ENCODE measurements around the gene CKAP2L.
"Not testable (repeated sequence)": the region's sequence is repeated elsewhere in the genome, so short reads cannot be mapped to it uniquely, and the experiment has no call there.

Gene CKAP2L

DNA sequence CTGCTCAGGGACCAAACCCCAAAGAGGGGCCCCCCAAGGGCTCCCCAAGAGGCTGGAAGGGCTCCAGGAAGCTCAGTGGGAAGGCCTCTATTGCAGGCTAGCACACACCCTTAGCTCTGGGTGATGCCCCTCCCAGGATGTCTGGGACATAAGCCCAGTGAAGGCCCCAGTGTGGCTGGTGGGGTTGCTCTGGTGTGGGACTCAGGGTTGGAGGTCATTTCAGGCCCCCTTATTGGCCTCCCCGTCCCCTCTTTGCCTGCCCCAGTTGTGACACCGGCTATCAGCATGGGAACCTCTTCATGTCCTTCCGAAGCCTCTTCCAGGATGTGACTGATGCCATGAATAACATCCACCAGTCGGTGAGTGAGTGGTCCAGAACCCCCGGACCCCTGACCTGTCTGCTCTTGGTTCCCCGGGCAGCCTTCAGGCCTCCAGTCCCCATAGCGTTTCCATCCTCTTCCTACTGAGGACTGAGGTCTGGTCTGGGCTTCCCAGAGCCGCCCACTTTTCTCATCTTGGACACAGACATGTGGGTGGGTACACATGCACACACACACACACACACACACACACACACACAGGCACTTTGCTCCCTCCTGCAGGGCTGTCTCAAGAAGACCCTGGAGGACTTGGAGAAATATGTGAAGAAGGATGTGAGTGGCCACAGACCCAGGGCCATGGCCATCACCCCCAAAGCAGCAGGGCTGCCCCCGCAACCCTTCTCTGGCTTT lies 41.4 kb downstream of the CKAP2L start:
- no peak overlapping the region for H3K4me3 ChIP-seq (ENCODE audit: low read depth, low read length)
- TF ChIP-seq, protein P1, sequence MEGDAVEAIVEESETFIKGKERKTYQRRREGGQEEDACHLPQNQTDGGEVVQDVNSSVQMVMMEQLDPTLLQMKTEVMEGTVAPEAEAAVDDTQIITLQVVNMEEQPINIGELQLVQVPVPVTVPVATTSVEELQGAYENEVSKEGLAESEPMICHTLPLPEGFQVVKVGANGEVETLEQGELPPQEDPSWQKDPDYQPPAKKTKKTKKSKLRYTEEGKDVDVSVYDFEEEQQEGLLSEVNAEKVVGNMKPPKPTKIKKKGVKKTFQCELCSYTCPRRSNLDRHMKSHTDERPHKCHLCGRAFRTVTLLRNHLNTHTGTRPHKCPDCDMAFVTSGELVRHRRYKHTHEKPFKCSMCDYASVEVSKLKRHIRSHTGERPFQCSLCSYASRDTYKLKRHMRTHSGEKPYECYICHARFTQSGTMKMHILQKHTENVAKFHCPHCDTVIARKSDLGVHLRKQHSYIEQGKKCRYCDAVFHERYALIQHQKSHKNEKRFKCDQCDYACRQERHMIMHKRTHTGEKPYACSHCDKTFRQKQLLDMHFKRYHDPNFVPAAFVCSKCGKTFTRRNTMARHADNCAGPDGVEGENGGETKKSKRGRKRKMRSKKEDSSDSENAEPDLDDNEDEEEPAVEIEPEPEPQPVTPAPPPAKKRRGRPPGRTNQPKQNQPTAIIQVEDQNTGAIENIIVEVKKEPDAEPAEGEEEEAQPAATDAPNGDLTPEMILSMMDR (IDR thresholded peaks at IDR 0.05; ENCODE audit: borderline replicate concordance, insufficient read depth, low read depth, low read length): no peak

DNA sequence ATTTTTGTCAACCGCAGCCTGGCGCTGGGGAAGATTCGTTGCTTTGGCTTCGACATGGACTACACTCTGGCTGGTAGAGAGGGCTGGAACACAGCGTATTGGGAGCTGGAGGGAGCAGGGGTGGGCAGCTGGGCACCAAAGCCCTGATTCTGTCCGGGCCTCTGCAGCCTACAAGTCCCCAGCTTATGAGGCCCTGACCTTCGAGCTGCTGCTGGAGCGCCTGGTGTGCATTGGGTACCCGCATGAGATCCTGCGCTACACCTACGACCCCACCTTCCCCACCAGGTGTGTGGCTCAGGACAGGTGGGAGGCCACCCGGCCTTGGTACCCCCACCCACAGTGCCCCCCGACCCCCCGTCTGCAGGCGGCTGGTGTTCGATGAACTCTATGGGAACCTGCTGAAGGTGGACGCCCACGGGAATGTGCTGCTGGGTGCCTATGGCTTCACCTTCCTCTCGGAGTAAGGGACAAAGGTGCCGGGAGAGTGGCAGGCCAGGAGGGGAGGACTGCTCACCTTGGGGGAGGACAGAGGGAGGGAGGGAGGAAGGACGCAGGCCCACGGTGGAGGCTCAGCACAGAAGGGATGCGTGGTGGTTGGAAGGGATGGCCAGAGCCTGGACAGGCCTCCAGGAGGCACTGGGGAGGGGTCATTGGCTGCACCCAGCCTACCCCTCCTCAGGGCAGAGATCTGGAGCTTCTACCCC lies 42.4 kb downstream of the CKAP2L start:
- H3K4me3 ChIP-seq (ENCODE audit: low read depth, low read length): no peak overlapping the region
- TF ChIP-seq, protein P1 (IDR thresholded peaks at IDR 0.05; ENCODE audit: borderline replicate concordance, insufficient read depth, low read depth, low read length): no peak

DNA sequence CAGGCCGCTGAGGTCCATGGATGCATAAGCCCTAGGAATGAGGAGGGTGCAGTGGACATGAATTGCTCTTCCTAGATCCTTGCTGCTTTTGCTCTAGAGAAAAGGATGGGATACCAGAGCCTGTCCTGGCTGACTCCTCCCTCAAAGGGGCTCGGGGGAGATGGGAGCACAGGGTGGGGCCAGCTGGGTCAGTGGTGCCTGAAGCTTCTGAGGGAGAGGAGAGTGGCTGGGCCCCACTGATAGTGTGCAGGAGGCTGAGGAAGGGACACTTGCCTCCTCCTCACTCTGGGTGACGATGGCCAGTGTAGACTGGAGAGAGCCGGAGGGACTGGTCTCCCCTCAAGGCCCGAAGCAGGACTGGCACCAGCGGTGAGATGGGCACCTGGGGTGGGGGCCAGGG lies 43.6 kb downstream of the CKAP2L start, which contains the start of gene NT5DC4:
Gene NT5DC4 (plus strand): TSS at position 236 of the 400 bp plus-strand sequence. CDS start 60 bp downstream, at position 296.
- H3K4me3 ChIP-seq (ENCODE audit: low read depth, low read length): no peak within 1 kb of the TSS
- TF ChIP-seq, protein P1 (IDR thresholded peaks at IDR 0.05; ENCODE audit: borderline replicate concordance, insufficient read depth, low read depth, low read length): no peak

DNA sequence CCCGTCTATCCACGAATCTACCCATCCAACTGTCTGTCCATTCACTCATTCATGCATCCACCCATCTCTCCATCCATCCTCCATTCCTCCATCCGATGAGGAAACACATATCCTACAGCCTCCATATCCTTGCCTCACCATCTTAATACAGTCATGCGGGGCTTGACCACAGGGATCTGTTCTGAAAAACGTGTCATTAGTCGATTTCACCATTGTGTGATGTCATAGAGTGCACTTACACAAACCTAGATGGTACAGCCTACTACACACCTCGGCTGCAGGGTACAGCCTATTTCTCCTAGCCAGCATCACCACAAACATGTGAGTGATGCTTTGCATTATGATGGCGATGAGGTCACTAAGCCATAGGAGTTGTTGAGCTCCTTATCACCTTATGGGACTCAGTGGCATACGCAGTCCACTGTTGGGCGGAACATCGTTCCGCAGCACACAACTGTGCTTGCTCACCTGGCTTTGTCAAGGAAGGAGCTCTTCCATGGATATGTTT lies 45.5 kb downstream of the CKAP2L start:
- TF ChIP-seq, protein P1 (IDR thresholded peaks at IDR 0.05; ENCODE audit: borderline replicate concordance, insufficient read depth, low read depth, low read length): no peak
- H3K4me3 ChIP-seq (ENCODE audit: low read depth, low read length): no peak overlapping the region

DNA sequence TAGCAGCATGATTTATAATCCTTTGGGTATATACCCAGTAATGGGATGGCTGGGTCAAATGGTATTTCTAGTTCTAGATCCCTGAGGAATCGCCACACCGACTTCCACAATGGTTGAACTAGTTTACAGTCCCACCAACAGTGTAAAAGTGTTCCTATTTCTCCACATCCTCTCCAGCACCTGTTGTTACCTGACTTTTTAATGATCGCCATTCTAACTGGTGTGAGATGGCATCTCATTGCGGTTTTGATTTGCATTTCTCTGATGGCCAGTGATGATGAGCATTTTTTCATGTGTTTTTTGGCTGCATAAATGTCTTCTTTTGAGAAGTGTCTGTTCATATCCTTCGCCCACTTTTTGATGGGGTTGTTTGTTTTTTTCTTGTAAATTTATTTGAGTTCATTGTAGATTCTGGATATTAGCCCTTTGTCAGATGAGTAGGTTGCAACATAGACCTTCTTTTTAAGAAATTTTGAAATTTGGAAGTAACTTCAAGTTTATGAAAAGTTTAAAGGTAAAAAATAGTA lies 47.5 kb downstream of the CKAP2L start:
- not testable (repeated sequence) for H3K4me3 ChIP-seq (ENCODE audit: low read depth, low read length)

DNA sequence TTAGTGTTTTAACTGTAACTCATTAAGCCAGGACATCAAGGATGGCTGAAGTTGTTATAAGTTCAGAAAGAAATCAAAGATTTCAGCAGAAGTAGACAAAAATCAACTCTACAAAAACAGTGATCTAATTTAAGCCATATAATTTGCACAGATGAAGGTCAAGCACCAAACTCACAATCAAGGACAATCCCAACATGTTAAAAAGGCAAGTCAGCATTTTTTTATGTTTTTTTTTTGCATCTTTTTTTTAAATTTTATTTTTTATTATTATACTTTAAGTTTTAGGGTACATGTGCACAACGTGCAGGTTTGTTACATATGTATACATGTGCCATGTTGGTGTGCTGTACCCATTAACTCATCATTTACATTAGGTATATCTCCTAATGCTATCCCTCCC lies 48.3 kb downstream of the CKAP2L start:
- H3K4me3 ChIP-seq (ENCODE audit: low read depth, low read length): not testable (repeated sequence)

DNA sequence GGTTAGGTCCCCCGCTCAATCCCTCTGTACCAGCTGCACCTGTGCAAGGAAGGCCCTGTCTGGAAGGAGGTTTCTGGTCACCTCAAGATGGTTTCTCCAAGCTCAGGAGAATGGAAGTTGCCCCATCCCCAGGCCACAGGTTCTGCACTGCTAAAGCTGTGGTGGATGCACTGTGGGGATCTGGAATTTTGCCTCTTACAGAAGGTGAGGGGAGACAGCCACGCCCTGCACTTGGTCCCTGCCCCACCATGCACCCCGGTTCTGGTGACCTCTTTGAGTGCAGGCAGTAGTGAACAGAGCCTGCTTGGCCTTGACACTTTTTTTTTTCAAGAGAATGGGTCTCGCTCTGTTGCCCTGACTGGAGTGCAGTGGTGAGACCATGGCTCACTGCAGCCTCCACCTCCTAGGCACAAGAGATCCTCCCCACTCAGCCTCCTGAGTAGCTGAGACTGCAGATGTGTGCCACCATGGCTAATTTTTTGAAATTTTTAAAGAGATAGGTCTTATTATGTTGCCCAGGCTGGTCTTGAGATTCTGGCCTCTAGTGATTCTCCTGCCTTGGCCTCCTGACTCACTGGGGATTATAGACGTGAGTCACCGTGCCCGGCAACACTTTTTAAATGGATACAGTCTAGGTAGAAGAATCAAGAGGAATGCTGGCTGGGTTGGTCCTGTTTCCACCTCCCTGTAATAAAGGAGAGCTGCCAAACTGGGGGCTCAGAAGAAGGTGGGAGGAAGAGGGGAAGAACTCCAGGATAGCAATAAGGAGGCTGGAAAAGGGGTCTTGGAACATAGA lies 49.4 kb downstream of the CKAP2L start:
- TF ChIP-seq, protein P1 (IDR thresholded peaks at IDR 0.05; ENCODE audit: borderline replicate concordance, insufficient read depth, low read depth, low read length): no peak
- no peak overlapping the region for H3K4me3 ChIP-seq (ENCODE audit: low read depth, low read length)
